HG03460 (cell line): ENCODE data around the gene SLC35F3.
"Not testable (repeated sequence)": the region's sequence is repeated elsewhere in the genome, so short reads cannot be mapped to it uniquely, and the experiment has no call there.

Experiments
- ATAC-seq: cut with Tn5 transposase; IDR thresholded peaks from one replicate; pipeline ENCODE4 v1.9.1; 2021; ENCODE audit not compliant: unreplicated experiment

SLC35F3 gene

GRCh38 chr1:233904633-233905415 is at the start of gene SLC35F3:
TSS of gene SLC35F3 (plus strand) at chr1:233904676.
- no peak for ATAC-seq

GRCh38 chr1:233859446-233859845 is 45.0 kb upstream of the SLC35F3 start:
- no peak for ATAC-seq

- no peak for ATAC-seq
Observed at GRCh38 chr1:233863901-233864545, 40.5 kb upstream of the SLC35F3 start.

GRCh38 chr1:233864578-233864977 is 39.9 kb upstream of the SLC35F3 start:
- ATAC-seq = no peak

GRCh38 chr1:233865216-233865615 is 39.3 kb upstream of the SLC35F3 start:
- no peak for ATAC-seq

- ATAC-seq = no peak
Observed at GRCh38 chr1:233865902-233866301, 38.6 kb upstream of the SLC35F3 start.

- ATAC-seq = no peak
Observed at GRCh38 chr1:233867028-233867427, 37.4 kb upstream of the SLC35F3 start.

- ATAC-seq = no peak
Observed at GRCh38 chr1:233868461-233868860, 36.0 kb upstream of the SLC35F3 start.

GRCh38 chr1:233869680-233870079 is 34.8 kb upstream of the SLC35F3 start:
- ATAC-seq = no peak

GRCh38 chr1:233873666-233874065 is 30.8 kb upstream of the SLC35F3 start:
- ATAC-seq = no peak

GRCh38 chr1:233879841-233880240 is 24.6 kb upstream of the SLC35F3 start:
- no peak for ATAC-seq

- no peak for ATAC-seq
Observed at GRCh38 chr1:233883671-233884070, 20.8 kb upstream of the SLC35F3 start.

GRCh38 chr1:233884461-233885151 is 19.9 kb upstream of the SLC35F3 start:
- no peak for ATAC-seq

GRCh38 chr1:233885196-233885920 is 19.1 kb upstream of the SLC35F3 start:
- ATAC-seq = no peak

GRCh38 chr1:233891151-233891550 is 13.3 kb upstream of the SLC35F3 start:
- ATAC-seq = not testable (repeated sequence)

GRCh38 chr1:233897325-233898162 is 6.9 kb upstream of the SLC35F3 start:
- ATAC-seq = peak; percentile 99

GRCh38 chr1:233901495-233901894 is 3.0 kb upstream of the SLC35F3 start:
- ATAC-seq = no peak

GRCh38 chr1:233905416-233906051 is 1.1 kb downstream of the SLC35F3 start:
- ATAC-seq = no peak

GRCh38 chr1:233907151-233907550 is 2.7 kb downstream of the SLC35F3 start:
- no peak for ATAC-seq

GRCh38 chr1:233908092-233908491 is 3.6 kb downstream of the SLC35F3 start:
- ATAC-seq = no peak
